22Rv1 (cell line): Measurements from ENCODE around the gene RIMOC1.
"Not testable (repeated sequence)": the region's sequence is repeated elsewhere in the genome, so short reads cannot be mapped to it uniquely, and the experiment has no call there.

Experiments used
- H3K27ac ChIP-seq: fragments of 450-650 bp; 2 replicates; pipeline ENCODE4 v1.5.1; 2017
- CTCF ChIP-seq: fragments of 450-650 bp; IDR thresholded peaks from 2 replicates; pipeline ENCODE4 v1.5.1; 2017; ENCODE audit warnings: mild to moderate bottlenecking
- ZFX ChIP-seq: fragments of 450-650 bp; IDR thresholded peaks from 2 replicates; pipeline ENCODE4 v1.6.1; 2017; ENCODE audit warnings: antibody characterized with exemption, borderline replicate concordance

RIMOC1 gene

GRCh38 chr5:41932770-41933169 lies 28.6 kb downstream of the RIMOC1 start:
- TF ChIP-seq CTCF = no peak
- no peak for TF ChIP-seq ZFX

GRCh38 chr5:41935544-41935943 lies 31.4 kb downstream of the RIMOC1 start:
- no peak overlapping the region for H3K27ac ChIP-seq
- no peak for TF ChIP-seq CTCF
- no peak for TF ChIP-seq ZFX

More at GRCh38 chr5:41932770-41933169, 28.6 kb downstream of the RIMOC1 start:
- no peak overlapping the region for H3K27ac ChIP-seq

GRCh38 chr5:41940641-41941040 lies 36.5 kb downstream of the RIMOC1 start:
- no peak overlapping the region for H3K27ac ChIP-seq
- TF ChIP-seq CTCF = no peak
- no peak for TF ChIP-seq ZFX

GRCh38 chr5:41945332-41945955 lies 41.3 kb downstream of the RIMOC1 start:
- not testable (repeated sequence) for H3K27ac ChIP-seq

GRCh38 chr5:41951224-41951623 lies 47.1 kb downstream of the RIMOC1 start:
- TF ChIP-seq CTCF (no peak), ZFX (no peak)
- no peak overlapping the region for H3K27ac ChIP-seq
